Lower leg skin (tissue), 3 donors: ENCODE data around the gene AJAP1.

ENCODE experiments used
- POLR2A ChIP-seq, 2 donors: fragments of 450-650 bp; IDR thresholded peaks; one replicate each; pipeline ENCODE4 v1.6.1; 2016 to 2017; ENCODE audit warnings: antibody characterized with exemption in 2 of 2, mild to moderate bottlenecking in 1 of 2, moderate library complexity in 1 of 2
- TF ChIP-seq, protein P1 (sequence below), 3 donors: fragments of 450-650 bp; IDR thresholded peaks; one replicate each; pipeline ENCODE4 v1.5.1; 2016; ENCODE audit warnings: antibody characterized with exemption in 3 of 3, mild to moderate bottlenecking in 3 of 3, moderate library complexity in 2 of 3

DNA sequence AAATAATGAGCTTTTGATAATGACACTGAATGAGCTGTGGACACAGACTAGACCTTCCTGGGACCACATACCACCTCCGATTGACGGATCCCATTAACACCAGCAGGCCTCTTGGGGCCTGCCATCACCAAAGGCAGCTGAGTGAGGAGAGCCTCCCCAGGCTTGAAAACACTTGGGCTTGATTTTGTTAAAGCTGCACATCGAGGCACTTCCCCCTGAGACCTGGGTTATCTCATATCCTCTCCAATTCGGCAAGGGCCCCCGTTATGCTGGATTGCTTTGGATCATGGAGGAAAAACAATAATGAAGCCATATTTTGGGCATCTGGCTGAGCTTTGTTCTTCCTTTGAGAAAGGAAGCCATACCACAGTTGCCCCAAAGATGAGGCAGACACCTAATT is 143.0 kb downstream of the AJAP1 start:
- TF ChIP-seq, protein P1, sequence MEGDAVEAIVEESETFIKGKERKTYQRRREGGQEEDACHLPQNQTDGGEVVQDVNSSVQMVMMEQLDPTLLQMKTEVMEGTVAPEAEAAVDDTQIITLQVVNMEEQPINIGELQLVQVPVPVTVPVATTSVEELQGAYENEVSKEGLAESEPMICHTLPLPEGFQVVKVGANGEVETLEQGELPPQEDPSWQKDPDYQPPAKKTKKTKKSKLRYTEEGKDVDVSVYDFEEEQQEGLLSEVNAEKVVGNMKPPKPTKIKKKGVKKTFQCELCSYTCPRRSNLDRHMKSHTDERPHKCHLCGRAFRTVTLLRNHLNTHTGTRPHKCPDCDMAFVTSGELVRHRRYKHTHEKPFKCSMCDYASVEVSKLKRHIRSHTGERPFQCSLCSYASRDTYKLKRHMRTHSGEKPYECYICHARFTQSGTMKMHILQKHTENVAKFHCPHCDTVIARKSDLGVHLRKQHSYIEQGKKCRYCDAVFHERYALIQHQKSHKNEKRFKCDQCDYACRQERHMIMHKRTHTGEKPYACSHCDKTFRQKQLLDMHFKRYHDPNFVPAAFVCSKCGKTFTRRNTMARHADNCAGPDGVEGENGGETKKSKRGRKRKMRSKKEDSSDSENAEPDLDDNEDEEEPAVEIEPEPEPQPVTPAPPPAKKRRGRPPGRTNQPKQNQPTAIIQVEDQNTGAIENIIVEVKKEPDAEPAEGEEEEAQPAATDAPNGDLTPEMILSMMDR (IDR thresholded peaks at IDR 0.05) = no peak
- no peak for TF ChIP-seq POLR2A (IDR thresholded peaks at IDR 0.05)
